Fibroblast of lung (primary cell): Measurements from ENCODE around the gene EFS. TPM values are rescaled to one million over a fixed set of nuclear protein-coding genes. Genes with fewer than 3 reads are reported as not detected.

Experiments
- DNase-seq, 2 donors: peaks; one replicate each; pipeline versions ENCODE4 v3.0.0 to v3.0.0-alpha.2; 2010; ENCODE audit warnings: low read depth in 2 of 2
- H2AFZ ChIP-seq: 2 replicates; pipeline ENCODE4 v1.5.1; 2012; ENCODE audit warnings: low read length, control low read depth, inconsistent platforms
- H3K27ac ChIP-seq: 2 replicates; pipeline ENCODE4 v1.5.1; 2011; ENCODE audit warnings: low read length, control low read depth; ENCODE audit not compliant: insufficient read depth
- H3K27me3 ChIP-seq: 2 replicates; pipeline ENCODE4 v1.5.1; 2011; ENCODE audit warnings: mild to moderate bottlenecking, low read length; ENCODE audit not compliant: control insufficient read depth, insufficient read depth
- H3K36me3 ChIP-seq: 2 replicates; pipeline ENCODE4 v1.5.1; 2011; ENCODE audit warnings: low read length; ENCODE audit not compliant: control insufficient read depth, insufficient read depth
- H3K4me1 ChIP-seq: 2 replicates; pipeline ENCODE4 v1.5.1; 2011; ENCODE audit warnings: low read length; ENCODE audit not compliant: control insufficient read depth, insufficient read depth; ENCODE audit errors: extremely low read depth
- H3K4me2 ChIP-seq: 2 replicates; pipeline ENCODE4 v1.5.1; 2011; ENCODE audit warnings: low read length, control low read depth; ENCODE audit not compliant: insufficient read depth; ENCODE audit errors: extremely low read depth
- H3K4me3 ChIP-seq, 4 experiments: fragments of 200-600 bp in 1 of 4; sonication (generic) in 1 of 4; replicated peaks in 1 of 4; 2 replicates each; pipeline ENCODE4 v1.5.1; 2011 to 2016; ENCODE audit warnings: low read length in 4 of 4, low read depth in 3 of 4, mild to moderate bottlenecking in 3 of 4, control low read depth in 2 of 4, inconsistent platforms in 1 of 4, mixed read lengths in 1 of 4; ENCODE audit not compliant: insufficient read depth in 1 of 4; ENCODE audit errors: control extremely low read depth in 1 of 4
- H3K79me2 ChIP-seq: 2 replicates; pipeline ENCODE4 v1.5.1; 2012; ENCODE audit warnings: mild to moderate bottlenecking, low read length, inconsistent platforms; ENCODE audit not compliant: control insufficient read depth, insufficient read depth
- H3K9ac ChIP-seq: 2 replicates; pipeline ENCODE4 v1.5.1; 2011; ENCODE audit warnings: mild to moderate bottlenecking, low read length, control low read depth; ENCODE audit not compliant: insufficient read depth
- H3K9me3 ChIP-seq: 2 replicates; pipeline ENCODE4 v1.5.1; 2012; ENCODE audit warnings: low read depth, low read length; ENCODE audit not compliant: control insufficient read depth, insufficient read depth
- H4K20me1 ChIP-seq: 2 replicates; pipeline ENCODE4 v1.5.1; 2011; ENCODE audit warnings: low read length; ENCODE audit not compliant: control insufficient read depth, insufficient read depth; ENCODE audit errors: extremely low read depth
- CTCF ChIP-seq, 2 donors: IDR thresholded peaks in 1 of 2; conservative IDR thresholded peaks in 1 of 2; 1 replicate in 1 of 2; 2 replicates in 1 of 2; pipeline ENCODE4 v1.5.1; 2011 to 2012; ENCODE audit warnings: low read length in 2 of 2, control low read depth in 1 of 2, inconsistent platforms in 1 of 2, low read depth in 1 of 2, mild to moderate bottlenecking in 1 of 2
- EZH2 ChIP-seq: IDR thresholded peaks from 2 replicates; pipeline ENCODE4 v1.5.1; 2012; ENCODE audit warnings: low read length, control low read depth, mild to moderate bottlenecking; ENCODE audit errors: missing control alignments
- polyA plus RNA-seq, 2 donors: library from polyadenylated mRNA; depleted of rRNA in 1 of 2; stranded (reverse) in 1 of 2; unstranded in 1 of 2; fragments of >200 nt; gene quantifications; 2 replicates each; pipeline ENCODE4 v1.2.1, GENCODE V29; 2011 to 2012; ENCODE audit warnings: missing spikeins in 1 of 2
- total RNA-seq: library from RNA; depleted of rRNA; stranded (reverse); fragments of >200 nt; gene quantifications from 2 replicates; pipeline ENCODE4 v1.2.1, GENCODE V29; 2014

Gene EFS
- total and polyA plus RNA-seq, 2 donors (not counting 1 experiment from before 2014, with no cell fraction given) = 2.3 to 12.2 TPM

- Histone ChIP-seq H2AFZ (no peak overlapping the region), H3K4me3 (peak overlapping the region; percentile 92 to 98 (median 94)), H3K27me3 (no peaks in the 10 kb centered on the region), H3K27ac (peak overlapping the region; percentile 92), H3K9ac (peak overlapping the region; percentile 90), H3K4me1 (peaks cover 4% of the 10 kb centered on the region), H3K36me3 (peaks cover 13% of the 10 kb centered on the region), H3K4me2 (peak overlapping the region; percentile 99), H3K79me2 (peaks cover 22% of the 10 kb centered on the region), H4K20me1 (no peaks in the 10 kb centered on the region), H3K9me3 (no peaks in the 10 kb centered on the region)
- no peak for DNase-seq
- TF ChIP-seq CTCF (conservative IDR thresholded peaks at IDR 0.05 in 1 of 2, IDR thresholded peaks at IDR 0.05 in 1 of 2; ENCODE audit: low read depth in 1 of 2, low read length in 2 of 2) = no peak
These were observed 42.1 kb downstream of the EFS start for GRCh38 chr14:23322568-23323517.

- Histone ChIP-seq H3K27ac (peak overlapping the region; percentile 92), H3K4me3 (peak overlapping the region; percentile 92 to 98 (median 94)), H3K4me1 (peaks cover 4% of the 10 kb centered on the region), H4K20me1 (no peaks in the 10 kb centered on the region), H3K27me3 (no peaks in the 10 kb centered on the region), H3K9ac (peak overlapping the region; percentile 90), H3K79me2 (peaks cover 22% of the 10 kb centered on the region), H3K4me2 (peak overlapping the region; percentile 99), H3K36me3 (peaks cover 13% of the 10 kb centered on the region), H2AFZ (no peak overlapping the region), H3K9me3 (no peaks in the 10 kb centered on the region)
- TF ChIP-seq EZH2 = no peak
- no peak for TF ChIP-seq CTCF (conservative IDR thresholded peaks at IDR 0.05 in 1 of 2, IDR thresholded peaks at IDR 0.05 in 1 of 2; ENCODE audit: low read depth in 1 of 2, low read length in 2 of 2)
- DNase-seq = peak; percentile 41 to 59
These were observed 43.1 kb downstream of the EFS start for GRCh38 chr14:23321572-23322547.
